Loucy (cell line): Measurements from ENCODE around the gene SLC9A1.

Source experiments
- CTCF ChIP-seq: fragments of 200-600 bp; sonication (generic); conservative IDR thresholded peaks from 2 replicates; pipeline ENCODE4 v1.5.1; 2014; ENCODE audit warnings: mild to moderate bottlenecking, antibody characterized with exemption, low read length
- EZH2phosphoT487 ChIP-seq: fragments of 200-600 bp; IDR thresholded peaks from 2 replicates; pipeline ENCODE4 v1.6.1; 2018; ENCODE audit warnings: antibody characterized with exemption, mild to moderate bottlenecking, moderate library complexity, borderline replicate concordance

- TF ChIP-seq CTCF (no peak), EZH2phosphoT487 (no peak)
Measured at GRCh38 chr1:27113861-27114260, 41.1 kb downstream of the SLC9A1 start.
